HepG2 (cell line): ENCODE data around the gene RCOR3. TPM values are rescaled to one million over a fixed set of nuclear protein-coding genes. Genes with fewer than 3 reads are reported as not detected.

Experiments used
- AGO2 ChIP-seq: fragments of 200-400 bp; formaldehyde crosslinking; optimal IDR thresholded peaks from 2 replicates; pipeline ENCODE3; 2017; ENCODE audit warnings: mild to moderate bottlenecking, low read depth, low read length, moderate library complexity
- CTCF ChIP-seq: sonication (generic); formaldehyde crosslinking; IDR thresholded peaks from 2 replicates; pipeline ENCODE4 v1.5.0; 2020; ENCODE audit warnings: mild to moderate bottlenecking, missing genetic modification reagents, moderate library complexity
- DNMT1 ChIP-seq: sonication (generic); formaldehyde crosslinking; IDR thresholded peaks from 2 replicates; pipeline ENCODE4 v1.5.1; 2020; ENCODE audit warnings: mild to moderate bottlenecking, missing genetic modification reagents
- FOXO4 ChIP-seq: sonication (generic); formaldehyde crosslinking; conservative IDR thresholded peaks from 2 replicates; pipeline ENCODE4 v1.8.1; 2023; ENCODE audit warnings: missing genetic modification reagents
- HES4 ChIP-seq: sonication (generic); formaldehyde crosslinking; IDR thresholded peaks from 2 replicates; pipeline ENCODE4 v1.9.0; 2021; ENCODE audit warnings: mild to moderate bottlenecking, missing genetic modification reagents, borderline replicate concordance
- NFYC ChIP-seq: IDR thresholded peaks from 2 replicates; pipeline ENCODE4 v1.6.1; 2016; ENCODE audit warnings: missing genetic modification reagents, missing compliant biosample characterization
- PBX3 ChIP-seq: sonication (generic); formaldehyde crosslinking; IDR thresholded peaks from 2 replicates; pipeline ENCODE4 v1.8.1; 2023; ENCODE audit warnings: missing genetic modification reagents, inconsistent platforms, borderline replicate concordance
- PHF5A ChIP-seq: IDR thresholded peaks from one replicate; pipeline ENCODE4 v1.6.1; 2018; ENCODE audit warnings: low read depth, missing genetic modification reagents; ENCODE audit not compliant: unreplicated experiment
- RNF2 ChIP-seq: fragments of 450-650 bp; conservative IDR thresholded peaks from 2 replicates; pipeline ENCODE4 v1.6.1; 2016; ENCODE audit warnings: low read depth
- RXRB ChIP-seq: IDR thresholded peaks from 2 replicates; pipeline ENCODE4 v1.6.1; 2016; ENCODE audit warnings: borderline replicate concordance, missing genetic modification reagents, missing compliant biosample characterization
- TBX3 ChIP-seq: fragments of 450-650 bp; IDR thresholded peaks from 2 replicates; pipeline ENCODE4 v1.6.1; 2017; ENCODE audit warnings: antibody characterized with exemption, mild to moderate bottlenecking, inconsistent platforms, borderline replicate concordance
- ZBTB40 ChIP-seq, 2 experiments: fragments of 450-650 bp in 1 of 2; sonication (generic) in 1 of 2; formaldehyde crosslinking in 1 of 2; IDR thresholded peaks; 2 replicates each; pipeline versions ENCODE4 v1.6.1 to v1.8.0; 2016 to 2022; ENCODE audit warnings: antibody characterized with exemption in 1 of 2, mild to moderate bottlenecking in 1 of 2, missing genetic modification reagents in 1 of 2
- ZKSCAN8 ChIP-seq: IDR thresholded peaks from 2 replicates; pipeline ENCODE4 v1.6.1; 2016; ENCODE audit warnings: borderline replicate concordance, missing genetic modification reagents, missing compliant biosample characterization
- ZNF615 ChIP-seq: sonication (generic); formaldehyde crosslinking; IDR thresholded peaks from 2 replicates; pipeline ENCODE4 v1.5.0; 2020; ENCODE audit warnings: mild to moderate bottlenecking, missing genetic modification reagents, borderline replicate concordance
- polyA plus RNA-seq, 8 experiments: library from polyadenylated mRNA; depleted of rRNA in 3 of 8; stranded (reverse) in 7 of 8; unstranded in 1 of 8; fragments of >200 nt; fragmentation: Illumina TruSeq in 4 of 8; extraction: Trizol in 4 of 8; gene quantifications; 2 replicates each; pipeline versions ENCODE4 v1.2.1 to v1.2.3, GENCODE V29; 2011 to 2016; ENCODE audit warnings: low read depth in 4 of 8, missing spikeins in 1 of 8, mixed read lengths in 1 of 8; ENCODE audit not compliant: insufficient read depth in 1 of 8
- total RNA-seq, 5 experiments: library from RNA; depleted of rRNA; stranded (reverse); fragments of >200 nt; fragmentation: Illumina TruSeq; extraction: Trizol; gene quantifications; 2 replicates each; pipeline ENCODE4 v1.2.3, GENCODE V29; 2016; ENCODE audit warnings: low read depth in 1 of 5

RCOR3 gene
- total and polyA plus RNA-seq, 2 of the 13 experiments (the other 11 are each of a cell fraction or from before 2014, with no cell fraction given), result 16.8 to 31.6 TPM

- TF ChIP-seq ZNF615 (CRISPR knock-in tag), result no peak
- no peak for TF ChIP-seq FOXO4 (CRISPR knock-in tag)
- TF ChIP-seq DNMT1 (CRISPR knock-in tag), result no peak
- no peak for TF ChIP-seq ZBTB40 (IDR thresholded peaks at IDR 0.05)
- no peak for TF ChIP-seq ZBTB40 (CRISPR knock-in tag; IDR thresholded peaks at IDR 0.05)
- TF ChIP-seq NFYC, result 0 out of 2 replicates have a peak, but pooled peaks have one; percentile 19
- TF ChIP-seq PBX3, result no peak
- 0 out of 2 replicates have a peak, but pooled peaks have one; percentile 2 for TF ChIP-seq CTCF
- no peak for TF ChIP-seq PHF5A (CRISPR knock-in tag)
- no peak for TF ChIP-seq AGO2
- no peak for TF ChIP-seq RNF2
- no peak for TF ChIP-seq HES4 (CRISPR knock-in tag)
- TF ChIP-seq ZKSCAN8 (CRISPR knock-in tag), result no peak
- no peak for TF ChIP-seq RXRB
- TF ChIP-seq TBX3, result no peak
These were observed 516 bp downstream of the RCOR3 start (continued) for GRCh38 chr1:211259638-211260126.
